Measurements from ENCODE around the gene ITGA8. TPM values are rescaled to one million over a fixed set of nuclear protein-coding genes. Genes with fewer than 3 reads are reported as not detected.

ITGA8 gene
- total and polyA plus RNA-seq, 9 of the 15 experiments (the other 6 are each of a cell fraction or from before 2014, with no cell fraction given): 0.01 to 0.07 (median 0.04) TPM; not detected in 5

DNA sequence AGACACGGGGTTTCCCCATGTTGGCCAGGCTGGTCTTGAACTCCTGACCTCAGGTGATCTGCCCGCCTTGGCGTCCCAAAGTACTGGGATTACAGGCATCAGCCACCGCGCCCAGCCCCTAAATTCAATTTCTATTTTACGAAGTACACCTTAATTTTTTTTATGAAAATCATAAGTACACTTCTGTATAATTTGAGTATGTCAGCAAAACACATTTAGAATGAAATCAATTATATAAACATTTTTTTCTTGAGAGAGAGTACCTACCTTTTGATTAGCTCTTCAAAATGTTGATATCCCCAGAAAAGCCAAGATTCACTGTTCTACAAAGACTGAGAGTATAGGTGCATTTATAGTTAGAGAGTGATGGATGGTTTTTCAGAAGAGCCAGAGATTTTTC is 20.5 kb upstream of the ITGA8 start:
- Histone ChIP-seq H3K4me3 (no peak overlapping the region), H3K4me2 (ENCODE audit: insufficient read depth, low read length) (no peak overlapping the region), H3K27ac (ENCODE audit: extremely low read depth, low read depth, low read length) (no peak overlapping the region), H3K9me1 (ENCODE audit: control insufficient read depth, insufficient read depth, low read length) (no peaks in the 10 kb centered on the region), H3K4me1 (replicated peaks in 1 of 2; ENCODE audit: control insufficient read depth in 2 of 2, insufficient read depth in 2 of 2, low read length in 2 of 2) (no peaks in the 10 kb centered on the region), H3K36me3 (ENCODE audit: control insufficient read depth, insufficient read depth, low read length) (no peaks in the 10 kb centered on the region), H4K20me1 (replicated peaks; ENCODE audit: control insufficient read depth, insufficient read depth, low read length) (no peaks in the 10 kb centered on the region), H3K27me3 (ENCODE audit: control insufficient read depth in 2 of 2, insufficient read depth in 2 of 2, low read length in 2 of 2) (peaks cover 2 to 10% of the 10 kb centered on the region in 2 experiments; a peak in 3 of 5 replicates), H2AFZ (ENCODE audit: low read depth, low read length) (no peak overlapping the region), H3K9ac (ENCODE audit: insufficient read depth in 1 of 2, low read depth in 2 of 2, low read length in 2 of 2) (no peak overlapping the region), H3K79me2 (ENCODE audit: control insufficient read depth, insufficient read depth, low read length) (no peaks in the 10 kb centered on the region), H3K9me3 (replicated peaks; ENCODE audit: control insufficient read depth, insufficient read depth, low read depth, low read length) (no peaks in the 10 kb centered on the region)
- WGBS (ENCODE audit: insufficient coverage, low coverage, missing lambda C conversion rate): 31% methylated on average over 6 of the region's 6 CpGs
- intact Hi-C loops (cut with micrococcal nuclease): no loop called here
- DNase-seq (ENCODE audit: extremely low read depth in 1 of 4, low spot score in 3 of 4) (no peak), ATAC-seq (no peak), FAIRE-seq (no peak)
- CTCF ChIA-PET (ENCODE audit: low intra/inter-chr PET ratio): no interaction called here
- TF ChIP-seq C11orf30 (IDR thresholded peaks at IDR 0.05; ENCODE audit: low read depth): peak; percentile 44; the same call in 1 of the 2 replicates
- no peak for TF ChIP-seq ZNF431 (CRISPR knock-in tag; IDR thresholded peaks at IDR 0.05)
- TF ChIP-seq RBFOX2 (IDR thresholded peaks at IDR 0.05; ENCODE audit: low read depth, low read length): no peak
- TF ChIP-seq ZNF316 (IDR thresholded peaks at IDR 0.05): peak; percentile 71
- TF ChIP-seq JUNB (CRISPR knock-in tag; conservative IDR thresholded peaks at IDR 0.05): no peak
- POLR2A ChIA-PET: no interaction called here
- in situ Hi-C loops (cut with MboI): no loop called here
- no TSS peak for BruUV-seq (replicated peaks)

DNA sequence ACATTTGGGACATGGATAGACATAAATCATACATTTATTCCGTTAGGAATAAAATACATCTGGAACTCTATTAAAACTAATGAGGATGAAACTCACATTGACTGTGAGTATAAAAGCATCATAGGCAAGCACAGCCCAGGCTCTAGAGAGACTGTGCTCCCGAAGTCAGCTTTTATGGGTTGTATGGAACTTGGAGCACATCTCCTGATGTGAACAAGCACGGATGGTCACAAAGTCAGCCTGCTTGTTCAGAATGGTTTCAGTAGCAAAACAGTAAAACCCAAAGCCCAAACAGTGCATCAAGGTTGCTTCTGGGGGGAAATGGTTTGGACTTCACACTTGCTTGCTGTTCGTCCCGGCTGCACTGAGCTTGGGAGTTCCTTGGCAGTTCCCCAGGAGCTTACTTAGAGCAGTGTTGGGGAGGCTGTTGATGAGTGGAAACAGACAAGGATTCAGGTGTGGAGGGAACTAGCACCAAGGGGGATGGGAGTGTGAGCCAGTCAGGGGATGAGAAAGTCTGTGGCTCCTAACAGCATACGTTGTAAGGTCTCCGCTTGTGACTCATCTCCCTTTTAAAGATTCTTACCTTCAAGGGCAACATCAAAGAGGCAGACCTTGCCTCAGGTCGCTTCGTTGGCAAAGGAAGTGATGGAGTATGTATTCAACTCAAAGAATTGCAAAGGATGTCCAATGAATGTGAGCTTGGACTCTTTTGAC is 19.7 kb upstream of the ITGA8 start:
- ATAC-seq (no peak), DNase-seq (ENCODE audit: extremely low read depth in 1 of 4, low spot score in 3 of 4) (no peak), FAIRE-seq (no peak)
- in situ Hi-C loops (cut with MboI): no loop called here
- H3K9me3 ChIP-seq (replicated peaks; ENCODE audit: control insufficient read depth, insufficient read depth, low read depth, low read length): no peaks in the 10 kb centered on the region
- H3K27ac ChIP-seq (ENCODE audit: extremely low read depth, low read depth, low read length): no peak overlapping the region
- ChIA-PET CTCF (ENCODE audit: low intra/inter-chr PET ratio) (no interaction called here), POLR2A (no interaction called here)
- H3K27me3 ChIP-seq (ENCODE audit: control insufficient read depth in 2 of 2, insufficient read depth in 2 of 2, low read length in 2 of 2): peaks cover 2 to 10% of the 10 kb centered on the region in 2 experiments; a peak in 3 of 5 replicates
- H3K9ac ChIP-seq (ENCODE audit: insufficient read depth in 1 of 2, low read depth in 2 of 2, low read length in 2 of 2): no peak overlapping the region
- H3K4me3 ChIP-seq: no peak overlapping the region
- WGBS (ENCODE audit: insufficient coverage, low coverage, missing lambda C conversion rate): 16% methylated on average over 9 of the region's 9 CpGs
- no peaks in the 10 kb centered on the region for H3K79me2 ChIP-seq (ENCODE audit: control insufficient read depth, insufficient read depth, low read length)
- BruUV-seq (replicated peaks): no TSS peak
- no peaks in the 10 kb centered on the region for H3K36me3 ChIP-seq (ENCODE audit: control insufficient read depth, insufficient read depth, low read length)
- H3K4me1 ChIP-seq (replicated peaks in 1 of 2; ENCODE audit: control insufficient read depth in 2 of 2, insufficient read depth in 2 of 2, low read length in 2 of 2): no peaks in the 10 kb centered on the region
- no peaks in the 10 kb centered on the region for H4K20me1 ChIP-seq (replicated peaks; ENCODE audit: control insufficient read depth, insufficient read depth, low read length)
- H3K9me1 ChIP-seq (ENCODE audit: control insufficient read depth, insufficient read depth, low read length): no peaks in the 10 kb centered on the region
- H2AFZ ChIP-seq (ENCODE audit: low read depth, low read length): 0 out of 2 replicates have a peak overlapping the region, but pooled peaks have one; percentile 2
- H3K4me2 ChIP-seq (ENCODE audit: insufficient read depth, low read length): no peak overlapping the region
- intact Hi-C loops (cut with micrococcal nuclease): no loop called here
- TF ChIP-seq THRB (CRISPR knock-in tag; conservative IDR thresholded peaks at IDR 0.05): no peak
- TF ChIP-seq FOXM1 (IDR thresholded peaks at IDR 0.05; ENCODE audit: low read depth): no peak
- TF ChIP-seq FOXM1 (CRISPR knock-in tag; IDR thresholded peaks at IDR 0.05; ENCODE audit: low read depth): no peak
- TF ChIP-seq ZBTB7A (IDR thresholded peaks at IDR 0.05; ENCODE audit: borderline replicate concordance, control insufficient read depth, low read depth, low read length): no peak
- no peak for TF ChIP-seq PTBP1 (IDR thresholded peaks at IDR 0.05; ENCODE audit: low read depth, low read length)
- no peak for TF ChIP-seq ETS2 (tag; IDR thresholded peaks at IDR 0.05; ENCODE audit: borderline replicate concordance, poor library complexity, severe bottlenecking)
- TF ChIP-seq TGIF2 (CRISPR knock-in tag; IDR thresholded peaks at IDR 0.05): no peak
- TF ChIP-seq ZBTB9 (CRISPR knock-in tag; IDR thresholded peaks at IDR 0.05): no peak
- TF ChIP-seq GABPA (tag; conservative IDR thresholded peaks at IDR 0.05; ENCODE audit: low read depth): no peak
